ENCODE results near the gene HSD17B4.

The HSD17B4 gene

GRCh38 chr5:119470105-119470763, 17.9 kb downstream of the HSD17B4 start:
- H3K4me1 ChIP-seq (ENCODE audit: insufficient read depth, low read length, severe bottlenecking): no peaks in the 10 kb centered on the region
- no peak overlapping the region for H3K4me3 ChIP-seq (ENCODE audit: low read depth, low read length, poor library complexity, severe bottlenecking)
- H4K20me1 ChIP-seq (ENCODE audit: insufficient read depth, low read length): no peaks in the 10 kb centered on the region
- no peak overlapping the region for H3K9ac ChIP-seq (ENCODE audit: low read length)
- peaks cover 30% of the 10 kb centered on the region for H3K36me3 ChIP-seq (ENCODE audit: insufficient read depth, low read length)
- H2AFZ ChIP-seq (ENCODE audit: low read length): no peak overlapping the region
- H3K27ac ChIP-seq (ENCODE audit: low read depth, low read length, poor library complexity, severe bottlenecking): no peak overlapping the region
- H3K27me3 ChIP-seq (ENCODE audit: insufficient read depth, low read length): no peaks in the 10 kb centered on the region
- H3K79me2 ChIP-seq (ENCODE audit: insufficient read depth, low read length): 0 out of 2 replicates have a peak, but pooled peaks cover 10% of the 10 kb centered on the region
- TF ChIP-seq EZH2 (IDR thresholded peaks at IDR 0.05; ENCODE audit: borderline replicate concordance, low read length) (no peak), CTCF (IDR thresholded peaks at IDR 0.05; ENCODE audit: low read length) (no peak)
- no peaks in the 10 kb centered on the region for H3F3A ChIP-seq (ENCODE audit: insufficient read depth, low read length)
- H3K9me2 ChIP-seq (ENCODE audit: low read depth, low read length): no peaks in the 10 kb centered on the region
- no peak overlapping the region for H3K4me2 ChIP-seq (ENCODE audit: low read length)
- peaks cover 12% of the 10 kb centered on the region; the same call in 1 of the 2 replicates for H3K9me3 ChIP-seq (ENCODE audit: low read length)

GRCh38 chr5:119470851-119471451, 18.7 kb downstream of the HSD17B4 start:
- no peak overlapping the region for H3K4me3 ChIP-seq (ENCODE audit: low read depth, low read length, poor library complexity, severe bottlenecking)

GRCh38 chr5:119473241-119473640, 20.9 kb downstream of the HSD17B4 start:
- Histone ChIP-seq H3K79me2 (ENCODE audit: insufficient read depth, low read length) (no peaks in the 10 kb centered on the region), H3K27me3 (ENCODE audit: insufficient read depth, low read length) (no peaks in the 10 kb centered on the region), H4K20me1 (ENCODE audit: insufficient read depth, low read length) (no peaks in the 10 kb centered on the region), H3K9ac (ENCODE audit: low read length) (no peak overlapping the region), H3K4me2 (ENCODE audit: low read length) (no peak overlapping the region), H3K9me2 (ENCODE audit: low read depth, low read length) (no peaks in the 10 kb centered on the region), H3K4me1 (ENCODE audit: insufficient read depth, low read length, severe bottlenecking) (no peaks in the 10 kb centered on the region), H3F3A (ENCODE audit: insufficient read depth, low read length) (no peaks in the 10 kb centered on the region), H3K4me3 (ENCODE audit: low read depth, low read length, poor library complexity, severe bottlenecking) (no peak overlapping the region), H3K36me3 (ENCODE audit: insufficient read depth, low read length) (peaks cover 33% of the 10 kb centered on the region), H3K9me3 (ENCODE audit: low read length) (no peaks in the 10 kb centered on the region), H3K27ac (ENCODE audit: low read depth, low read length, poor library complexity, severe bottlenecking) (no peak overlapping the region), H2AFZ (ENCODE audit: low read length) (no peak overlapping the region)
- no peak for TF ChIP-seq CTCF (IDR thresholded peaks at IDR 0.05; ENCODE audit: low read length)
- TF ChIP-seq EZH2 (IDR thresholded peaks at IDR 0.05; ENCODE audit: borderline replicate concordance, low read length): no peak

More at GRCh38 chr5:119470851-119471451, 18.7 kb downstream of the HSD17B4 start:
- Histone ChIP-seq H3K9me2 (ENCODE audit: low read depth, low read length) (no peaks in the 10 kb centered on the region), H4K20me1 (ENCODE audit: insufficient read depth, low read length) (no peaks in the 10 kb centered on the region), H3F3A (ENCODE audit: insufficient read depth, low read length) (no peaks in the 10 kb centered on the region), H3K9ac (ENCODE audit: low read length) (no peak overlapping the region), H3K79me2 (ENCODE audit: insufficient read depth, low read length) (0 out of 2 replicates have a peak, but pooled peaks cover 10% of the 10 kb centered on the region), H3K9me3 (ENCODE audit: low read length) (peaks cover 12% of the 10 kb centered on the region; the same call in 1 of the 2 replicates), H3K27me3 (ENCODE audit: insufficient read depth, low read length) (no peaks in the 10 kb centered on the region), H3K4me1 (ENCODE audit: insufficient read depth, low read length, severe bottlenecking) (no peaks in the 10 kb centered on the region), H2AFZ (ENCODE audit: low read length) (no peak overlapping the region), H3K27ac (ENCODE audit: low read depth, low read length, poor library complexity, severe bottlenecking) (no peak overlapping the region), H3K4me2 (ENCODE audit: low read length) (no peak overlapping the region), H3K36me3 (ENCODE audit: insufficient read depth, low read length) (peaks cover 26% of the 10 kb centered on the region)
- TF ChIP-seq EZH2 (IDR thresholded peaks at IDR 0.05; ENCODE audit: borderline replicate concordance, low read length) (no peak), CTCF (IDR thresholded peaks at IDR 0.05; ENCODE audit: low read length) (peak; percentile 82)

All from OCI-LY1 (cell line).